Subcutaneous adipose tissue (tissue), 4 donors: Measurements from ENCODE around the gene FAM47C. TPM values are rescaled to one million over a fixed set of nuclear protein-coding genes. Genes with fewer than 3 reads are reported as not detected.

Source experiments
- total RNA-seq, 4 donors: library from RNA; depleted of rRNA; stranded (reverse); fragments of >200 nt; gene quantifications; one replicate each; pipeline ENCODE4 v1.1.0, GENCODE V29; 2016
- TF ChIP-seq, protein P1 (sequence below): fragments of 450-650 bp; IDR thresholded peaks from one replicate; pipeline ENCODE4 v1.5.1; 2016; ENCODE audit warnings: low read depth, mild to moderate bottlenecking, control low read depth, antibody characterized with exemption, moderate library complexity

FAM47C gene
- total RNA-seq, 4 donors from 2014 or later = not detected

DNA sequence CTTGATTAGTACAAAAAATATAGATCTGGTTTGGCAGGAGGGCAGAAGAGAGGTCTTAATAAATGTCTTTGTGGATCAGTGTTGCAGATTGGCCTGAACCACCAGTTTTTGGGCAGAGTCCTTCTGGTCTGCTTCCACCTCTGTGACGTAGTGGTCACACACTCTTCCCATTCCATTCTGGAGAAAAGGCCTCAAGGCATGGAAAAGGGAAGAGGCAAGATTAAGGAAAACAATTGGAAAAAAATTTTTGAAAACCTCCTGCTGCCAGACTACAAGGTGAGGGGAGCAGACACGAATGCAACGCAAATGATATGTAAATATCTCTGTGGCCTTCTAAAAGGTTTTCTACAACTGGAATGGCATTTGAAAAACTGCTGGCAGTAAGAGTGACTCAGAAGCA, 24.3 kb upstream of the FAM47C start:
- TF ChIP-seq, protein P1, sequence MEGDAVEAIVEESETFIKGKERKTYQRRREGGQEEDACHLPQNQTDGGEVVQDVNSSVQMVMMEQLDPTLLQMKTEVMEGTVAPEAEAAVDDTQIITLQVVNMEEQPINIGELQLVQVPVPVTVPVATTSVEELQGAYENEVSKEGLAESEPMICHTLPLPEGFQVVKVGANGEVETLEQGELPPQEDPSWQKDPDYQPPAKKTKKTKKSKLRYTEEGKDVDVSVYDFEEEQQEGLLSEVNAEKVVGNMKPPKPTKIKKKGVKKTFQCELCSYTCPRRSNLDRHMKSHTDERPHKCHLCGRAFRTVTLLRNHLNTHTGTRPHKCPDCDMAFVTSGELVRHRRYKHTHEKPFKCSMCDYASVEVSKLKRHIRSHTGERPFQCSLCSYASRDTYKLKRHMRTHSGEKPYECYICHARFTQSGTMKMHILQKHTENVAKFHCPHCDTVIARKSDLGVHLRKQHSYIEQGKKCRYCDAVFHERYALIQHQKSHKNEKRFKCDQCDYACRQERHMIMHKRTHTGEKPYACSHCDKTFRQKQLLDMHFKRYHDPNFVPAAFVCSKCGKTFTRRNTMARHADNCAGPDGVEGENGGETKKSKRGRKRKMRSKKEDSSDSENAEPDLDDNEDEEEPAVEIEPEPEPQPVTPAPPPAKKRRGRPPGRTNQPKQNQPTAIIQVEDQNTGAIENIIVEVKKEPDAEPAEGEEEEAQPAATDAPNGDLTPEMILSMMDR = no peak

DNA sequence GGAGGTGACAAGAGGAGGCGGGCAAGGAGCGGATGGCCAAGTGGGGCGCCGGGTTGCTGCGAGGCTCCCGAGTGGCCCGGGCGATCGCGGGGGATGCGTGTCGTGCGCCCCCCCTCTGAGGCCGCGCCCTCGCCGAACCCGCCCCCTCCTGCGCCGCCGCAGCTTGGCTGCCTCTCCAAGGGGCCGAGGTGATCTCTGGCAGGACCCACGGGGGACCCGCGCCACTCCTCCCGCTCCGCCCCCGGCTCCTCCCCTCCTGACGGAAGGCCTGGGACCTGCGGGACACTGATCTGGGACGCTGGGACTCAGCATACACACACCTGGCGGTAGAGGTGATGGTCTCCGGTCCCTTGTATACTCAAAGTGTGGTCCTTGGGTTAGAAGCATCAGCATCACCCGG, 21.9 kb upstream of the FAM47C start:
- TF ChIP-seq, protein P1 = no peak

DNA sequence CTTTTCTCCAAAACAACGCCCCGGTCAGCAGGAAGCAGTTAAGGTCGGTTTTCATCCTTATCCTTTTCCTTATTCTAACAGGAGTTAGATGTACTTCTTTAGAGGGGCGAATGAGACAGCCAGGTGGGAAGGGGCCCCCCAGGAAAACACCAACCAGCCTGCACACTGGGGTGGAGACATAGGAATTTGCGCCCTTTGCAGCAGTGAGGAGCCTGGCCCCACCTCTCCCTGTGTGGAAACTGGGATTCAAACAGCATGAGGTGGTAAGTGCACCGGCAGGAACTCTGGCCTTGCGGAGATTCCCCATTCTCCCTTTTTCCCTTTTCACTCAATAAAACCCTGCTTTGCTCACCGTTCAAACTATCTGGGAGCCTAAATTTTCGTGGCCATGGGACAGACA, 8.0 kb upstream of the FAM47C start:
- TF ChIP-seq, protein P1 = no peak

DNA sequence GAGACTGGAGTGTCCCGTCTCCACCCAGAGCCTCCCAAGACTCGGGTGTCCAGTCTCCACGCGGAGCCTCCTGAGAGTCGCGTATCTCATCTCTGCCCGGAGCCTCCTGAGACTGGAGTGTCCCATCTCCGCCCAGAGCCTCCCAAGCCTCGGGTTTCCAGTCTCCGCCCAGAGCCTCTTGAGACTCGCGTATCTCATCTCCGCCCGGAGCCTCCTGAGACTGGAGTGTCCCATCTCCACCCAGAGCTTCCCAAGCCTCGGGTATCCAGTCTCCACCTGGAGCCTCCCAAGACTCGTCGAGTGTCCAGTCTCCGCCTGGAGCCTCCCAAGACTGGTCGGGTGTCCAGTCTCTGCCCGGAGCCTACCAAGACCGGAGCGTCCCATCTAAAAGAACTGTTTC, 2.3 kb downstream of the FAM47C start:
- TF ChIP-seq, protein P1 = no peak

DNA sequence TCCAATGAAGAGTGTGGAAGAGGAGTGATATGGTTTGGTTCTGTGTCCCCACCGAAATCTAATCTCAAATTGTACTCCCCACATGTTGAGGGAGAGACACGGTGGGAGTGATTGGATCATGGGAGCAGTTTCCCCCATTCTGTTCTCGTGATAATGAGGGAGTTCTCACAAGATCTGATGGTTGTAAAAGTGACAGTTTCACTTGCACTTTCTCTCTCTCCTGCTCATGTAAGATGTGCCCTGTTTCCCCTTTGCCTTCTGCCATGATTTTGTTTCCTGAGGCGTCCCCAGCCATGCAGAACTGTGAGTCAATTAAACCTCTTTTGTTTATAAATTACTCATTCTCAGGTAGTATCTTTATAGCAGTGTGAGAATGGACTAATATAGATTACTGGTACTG, 39.6 kb downstream of the FAM47C start:
- TF ChIP-seq, protein P1 = no peak

DNA sequence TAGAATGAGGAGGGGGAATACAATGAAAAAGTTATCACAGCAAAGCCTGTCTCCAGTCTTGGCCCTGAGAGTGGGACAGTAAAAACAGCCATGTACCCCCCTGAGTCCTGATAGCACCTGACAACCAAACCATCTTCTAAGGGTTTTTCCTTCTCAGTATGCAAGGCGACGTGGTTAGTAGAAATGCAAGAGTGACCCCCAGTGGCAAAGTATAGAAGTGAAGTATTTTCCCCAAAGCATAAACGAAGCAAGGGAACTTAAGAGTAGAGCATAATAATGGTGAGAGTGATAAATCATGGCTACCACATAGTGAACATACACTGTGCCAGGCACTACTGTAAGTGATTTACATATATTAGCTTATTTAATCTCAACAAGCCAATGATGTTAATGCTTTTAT, 52.8 kb downstream of the FAM47C start:
- TF ChIP-seq, protein P1 = no peak
